Epithelial cell of esophagus (primary cell): Measurements from ENCODE around the gene IGFBP2.
A peak's percentile ranks its signal among the peaks of the same experiment; 100 is the strongest.

Experiments used
- DNase-seq: peaks from one replicate; pipeline ENCODE4 v3.0.0; 2010; ENCODE audit warnings: low read depth
- H3K4me3 ChIP-seq: 2 replicates; pipeline ENCODE4 v1.5.1; 2011; ENCODE audit warnings: mild to moderate bottlenecking, low read length, control low read depth
- CTCF ChIP-seq: IDR thresholded peaks from 2 replicates; pipeline ENCODE4 v1.5.1; 2011; ENCODE audit warnings: low read depth, mild to moderate bottlenecking, low read length, control low read depth, inconsistent platforms; ENCODE audit not compliant: insufficient read depth; ENCODE audit errors: missing control alignments

The IGFBP2 gene

GRCh38 chr2:216698895-216699294, 65.7 kb downstream of the IGFBP2 start:
- DNase-seq: peak; percentile 77
- no peak overlapping the region for H3K4me3 ChIP-seq
- TF ChIP-seq CTCF: peak; percentile 80

GRCh38 chr2:216700088-216700567, 66.9 kb downstream of the IGFBP2 start:
- H3K4me3 ChIP-seq: no peak overlapping the region
- no peak for TF ChIP-seq CTCF
- no peak for DNase-seq

DNA sequence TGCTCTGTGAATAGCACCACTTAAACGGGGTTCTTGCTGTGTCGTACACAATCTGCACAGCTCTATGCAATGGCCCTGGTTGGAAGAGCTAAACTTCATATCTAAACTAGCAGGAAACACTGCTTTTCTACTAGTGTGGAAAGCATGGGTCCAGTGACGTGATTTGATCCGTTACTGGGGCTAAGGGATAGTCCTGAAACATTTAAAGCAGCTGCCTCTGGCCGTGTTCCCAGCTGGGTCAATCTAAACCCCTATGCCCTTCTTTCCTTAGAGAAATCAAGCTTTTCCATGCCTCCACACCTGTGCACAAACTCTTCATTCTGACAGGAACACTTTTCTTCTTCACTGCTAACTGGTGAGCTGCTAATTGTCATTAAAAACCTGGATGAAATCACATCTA, 67.6 kb downstream of the IGFBP2 start:
- TF ChIP-seq CTCF: no peak
- H3K4me3 ChIP-seq: no peak overlapping the region
- no peak for DNase-seq

GRCh38 chr2:216701544-216701943, 68.3 kb downstream of the IGFBP2 start:
- TF ChIP-seq CTCF: no peak
- DNase-seq: no peak
- H3K4me3 ChIP-seq: no peak overlapping the region

- DNase-seq: no peak
- TF ChIP-seq CTCF: no peak
- H3K4me3 ChIP-seq: no peak overlapping the region
Observed at GRCh38 chr2:216702756-216703155, 69.5 kb downstream of the IGFBP2 start.

DNA sequence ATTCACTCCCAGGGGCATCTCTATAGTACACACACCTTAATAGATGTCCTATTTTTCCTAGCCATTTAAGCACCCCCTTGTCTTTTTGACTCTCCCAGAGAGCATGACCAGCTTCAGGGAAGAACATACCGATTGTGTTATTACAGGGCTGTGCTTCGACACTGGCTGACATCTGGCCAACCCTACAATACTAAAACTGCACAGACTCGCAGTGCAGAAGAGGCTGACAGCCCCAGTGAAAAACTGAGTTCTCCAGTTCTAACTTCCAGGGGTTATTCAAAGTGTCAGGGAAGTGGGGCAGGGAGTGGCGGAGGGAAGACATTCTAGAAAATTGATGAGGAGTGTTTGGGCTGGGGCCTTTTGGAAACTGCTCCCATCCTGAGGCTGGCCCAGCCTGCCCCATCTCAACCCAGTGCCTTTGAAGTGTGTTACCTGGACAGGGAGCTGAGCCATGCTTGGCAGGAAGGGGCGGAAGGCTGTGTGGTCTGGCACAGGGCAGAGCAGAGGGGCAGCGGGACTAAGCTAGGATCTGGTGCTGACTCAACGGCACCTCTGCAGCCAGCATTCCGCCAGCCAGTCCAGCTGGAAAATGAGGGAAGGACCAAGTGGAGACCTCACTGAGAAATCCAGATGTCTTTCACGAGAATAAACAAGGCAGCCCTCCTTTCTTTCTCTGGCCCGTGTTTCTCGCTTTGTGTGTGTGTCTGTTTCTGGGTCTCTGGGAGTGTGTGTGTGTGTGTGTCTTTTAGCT, 77.5 kb downstream of the IGFBP2 start:
- no peak for DNase-seq
- no peak overlapping the region for H3K4me3 ChIP-seq
- no peak for TF ChIP-seq CTCF

GRCh38 chr2:216711348-216711747, 78.1 kb downstream of the IGFBP2 start:
- no peak for DNase-seq
- no peak overlapping the region for H3K4me3 ChIP-seq
- no peak for TF ChIP-seq CTCF
